ENCODE measurements around the gene SMPX. TPM values are rescaled to one million over a fixed set of nuclear protein-coding genes. Genes with fewer than 3 reads are reported as not detected.

The SMPX gene
- total RNA-seq, 3 donors from 2014 or later (not counting 1 experiment from before 2014, with no cell fraction given), result not detected

DNA sequence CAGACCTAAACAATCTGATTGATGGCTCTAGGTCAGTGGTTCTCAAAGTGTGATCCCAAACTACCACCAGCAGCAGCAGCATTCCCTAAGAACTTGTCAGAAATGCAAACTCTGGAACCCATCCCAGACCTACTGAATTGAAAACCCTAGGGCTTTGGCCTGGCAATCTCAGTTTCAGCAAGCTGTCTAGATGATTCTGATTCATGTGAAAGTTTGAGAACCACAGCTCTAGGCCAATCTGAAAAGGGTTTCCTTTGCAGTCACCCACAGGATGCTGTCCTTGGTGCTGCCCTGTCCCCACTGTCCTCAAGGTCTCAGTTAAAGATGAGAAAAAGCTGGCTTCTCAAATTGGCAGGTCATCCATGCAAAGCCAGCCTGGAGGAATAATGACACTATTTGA lies 34.8 kb downstream of the SMPX start:
- ATAC-seq, result no peak
- Mint-ChIP-seq H3K4me1 (no peaks in the 10 kb centered on the region), H3K36me3 (no peaks in the 10 kb centered on the region), H3K27ac (no peak overlapping the region), H3K27me3 (ENCODE audit: low read depth in 2 of 2) (peaks cover 1 to 2% of the 10 kb centered on the region in 2 donors), H3K4me3 (no peak overlapping the region), H3K9me3 (no peaks in the 10 kb centered on the region)
- Histone ChIP-seq H3K36me3 (ENCODE audit: control insufficient read depth, insufficient read depth, low read length) (no peaks in the 10 kb centered on the region), H3K27ac (ENCODE audit: low read length) (no peak overlapping the region), H3K4me1 (ENCODE audit: control insufficient read depth, insufficient read depth, low read length) (no peaks in the 10 kb centered on the region), H3K9me3 (ENCODE audit: control insufficient read depth, insufficient read depth, low read length) (no peaks in the 10 kb centered on the region), H3K4me3 (ENCODE audit: low read length) (no peak overlapping the region), H3K27me3 (ENCODE audit: control insufficient read depth, insufficient read depth, low read length) (no peaks in the 10 kb centered on the region)
- intact Hi-C loops (cut with micrococcal nuclease), result no loop called here
- no peak for TF ChIP-seq CTCF (IDR thresholded peaks at IDR 0.05)
- DNase-seq, result no peak

GRCh38 chrX:21721195-21721594 lies 36.7 kb downstream of the SMPX start:
- ATAC-seq, result no peak
- Mint-ChIP-seq H3K27me3 (ENCODE audit: low read depth in 2 of 2) (peaks cover 0 to 2% of the 10 kb centered on the region in 2 donors), H3K9me3 (no peaks in the 10 kb centered on the region), H3K27ac (no peak overlapping the region), H3K4me3 (no peak overlapping the region), H3K4me1 (no peaks in the 10 kb centered on the region), H3K36me3 (no peaks in the 10 kb centered on the region)
- Histone ChIP-seq H3K9me3 (ENCODE audit: control insufficient read depth, insufficient read depth, low read length) (no peaks in the 10 kb centered on the region), H3K36me3 (ENCODE audit: control insufficient read depth, insufficient read depth, low read length) (no peaks in the 10 kb centered on the region), H3K4me1 (ENCODE audit: control insufficient read depth, insufficient read depth, low read length) (no peaks in the 10 kb centered on the region), H3K27me3 (ENCODE audit: control insufficient read depth, insufficient read depth, low read length) (no peaks in the 10 kb centered on the region), H3K4me3 (ENCODE audit: low read length) (no peak overlapping the region), H3K27ac (ENCODE audit: low read length) (no peak overlapping the region)
- no peak for TF ChIP-seq CTCF (IDR thresholded peaks at IDR 0.05)
- no peak for DNase-seq
- 85% methylated on average over 2 of the region's 3 CpGs for WGBS (ENCODE audit: insufficient coverage)
- intact Hi-C loops (cut with micrococcal nuclease), result no loop called here

- peaks cover 2 to 13% of the 10 kb centered on the region in 2 donors for H3K27me3 Mint-ChIP-seq (ENCODE audit: low read depth in 2 of 2)
- Histone ChIP-seq H3K4me1 (ENCODE audit: control insufficient read depth, insufficient read depth, low read length) (no peaks in the 10 kb centered on the region), H3K27ac (ENCODE audit: low read length) (no peak overlapping the region), H3K36me3 (ENCODE audit: control insufficient read depth, insufficient read depth, low read length) (no peaks in the 10 kb centered on the region), H3K4me3 (ENCODE audit: low read length) (no peak overlapping the region), H3K9me3 (ENCODE audit: control insufficient read depth, insufficient read depth, low read length) (no peaks in the 10 kb centered on the region), H3K27me3 (ENCODE audit: control insufficient read depth, insufficient read depth, low read length) (no peaks in the 10 kb centered on the region)
- DNase-seq, result no peak
- TF ChIP-seq CTCF (IDR thresholded peaks at IDR 0.05), result no peak
- intact Hi-C loops (cut with micrococcal nuclease), result no loop called here
- H3K36me3 Mint-ChIP-seq, result no peaks in the 10 kb centered on the region
- H3K9me3 Mint-ChIP-seq, result no peaks in the 10 kb centered on the region
- WGBS (ENCODE audit: insufficient coverage), result 95% methylated on average over 4 of the region's 5 CpGs
- H3K27ac Mint-ChIP-seq, result no peak overlapping the region
- H3K4me1 Mint-ChIP-seq, result no peaks in the 10 kb centered on the region
- no peak overlapping the region for H3K4me3 Mint-ChIP-seq
- ATAC-seq, result no peak
Measured at GRCh38 chrX:21718575-21718974, 39.3 kb downstream of the SMPX start.

GRCh38 chrX:21717802-21718201 lies 40.1 kb downstream of the SMPX start:
- intact Hi-C loops (cut with micrococcal nuclease), result no loop called here
- no peaks in the 10 kb centered on the region for H3K36me3 ChIP-seq (ENCODE audit: control insufficient read depth, insufficient read depth, low read length)
- H3K4me3 ChIP-seq (ENCODE audit: low read length), result no peak overlapping the region
- H3K27me3 ChIP-seq (ENCODE audit: control insufficient read depth, insufficient read depth, low read length), result no peaks in the 10 kb centered on the region
- no peak for TF ChIP-seq CTCF (IDR thresholded peaks at IDR 0.05)
- Mint-ChIP-seq H3K4me3 (no peak overlapping the region), H3K9me3 (no peaks in the 10 kb centered on the region), H3K4me1 (no peaks in the 10 kb centered on the region), H3K27me3 (ENCODE audit: low read depth in 2 of 2) (peaks cover 2 to 13% of the 10 kb centered on the region in 2 donors), H3K36me3 (no peaks in the 10 kb centered on the region), H3K27ac (no peak overlapping the region)
- WGBS (ENCODE audit: insufficient coverage), result 96% methylated on average over 7 of the region's 7 CpGs
- H3K9me3 ChIP-seq (ENCODE audit: control insufficient read depth, insufficient read depth, low read length), result no peaks in the 10 kb centered on the region
- H3K4me1 ChIP-seq (ENCODE audit: control insufficient read depth, insufficient read depth, low read length), result no peaks in the 10 kb centered on the region
- H3K27ac ChIP-seq (ENCODE audit: low read length), result no peak overlapping the region
- ATAC-seq, result no peak
- DNase-seq, result no peak
